K562 (cell line): ENCODE measurements around the gene HTR3B.

Experiments used
- CHD1 ChIP-seq: fragments of 200-600 bp; sonication (generic); IDR thresholded peaks from one replicate; pipeline ENCODE4 v1.6.1; 2012; ENCODE audit warnings: mild to moderate bottlenecking, moderate library complexity, low read length, inconsistent platforms
- EP300 ChIP-seq: IDR thresholded peaks from 2 replicates; pipeline ENCODE4 v1.6.1; 2012; ENCODE audit warnings: low read length, improper control_type of control experiment
- FOS ChIP-seq: IDR thresholded peaks from 3 replicates; pipeline ENCODE4 v1.6.1; 2011; ENCODE audit not compliant: insufficient read length; ENCODE audit errors: extremely low read depth
- HNRNPK ChIP-seq: fragments of 200-400 bp; formaldehyde crosslinking; IDR thresholded peaks from one replicate; pipeline ENCODE4 v1.6.1; 2018; ENCODE audit warnings: mild to moderate bottlenecking, low read depth, low read length; ENCODE audit not compliant: poor library complexity, severe bottlenecking
- POLR2A ChIP-seq: fragments of 450-650 bp; conservative IDR thresholded peaks from 2 replicates; pipeline ENCODE4 v1.6.1; 2016
- SNIP1 ChIP-seq: fragments of 450-650 bp; IDR thresholded peaks from 2 replicates; pipeline ENCODE4 v1.7.1; 2017; ENCODE audit warnings: low read depth, mild to moderate bottlenecking
- TCF7L2 ChIP-seq: fragments of 150-350 bp; IDR thresholded peaks from 2 replicates; pipeline ENCODE4 v1.6.1; 2016; ENCODE audit warnings: low read depth, mild to moderate bottlenecking, low read length, moderate library complexity
- ZNF133 ChIP-seq: fragments of 250-450 bp; sonication (Bioruptor Pico); IDR thresholded peaks from 2 replicates; pipeline ENCODE4 v1.4.0; 2020; ENCODE audit warnings: mild to moderate bottlenecking
- TF ChIP-seq, protein P1 (sequence below), 3 experiments: IDR thresholded peaks in 2 of 3; conservative IDR thresholded peaks in 1 of 3; 2 replicates each; pipeline ENCODE4 v1.5.1; 2011 to 2012; ENCODE audit warnings: low read length in 3 of 3, mild to moderate bottlenecking in 3 of 3, control low read depth in 2 of 3, improper control_type of control experiment in 1 of 3, inconsistent platforms in 1 of 3, low read depth in 1 of 3, mixed read lengths in 1 of 3, moderate library complexity in 1 of 3; ENCODE audit not compliant: insufficient read depth in 2 of 3
- TF ChIP-seq, protein P2 (sequence below): fragments of 250-450 bp; sonication (Bioruptor Pico); IDR thresholded peaks from 2 replicates; pipeline ENCODE4 v1.4.0; 2020
- TF ChIP-seq, protein P3 (sequence below), 2 experiments: fragments of 450-650 bp in 1 of 2; IDR thresholded peaks; 2 replicates each; pipeline ENCODE4 v1.6.1; 2011 to 2017; ENCODE audit warnings: low read depth in 2 of 2, antibody characterized with exemption in 1 of 2, borderline replicate concordance in 1 of 2, low read length in 1 of 2, mild to moderate bottlenecking in 1 of 2, mixed read lengths in 1 of 2; ENCODE audit not compliant: control insufficient read depth in 1 of 2

- TF ChIP-seq TCF7L2, result no peak
- TF ChIP-seq, protein P1, sequence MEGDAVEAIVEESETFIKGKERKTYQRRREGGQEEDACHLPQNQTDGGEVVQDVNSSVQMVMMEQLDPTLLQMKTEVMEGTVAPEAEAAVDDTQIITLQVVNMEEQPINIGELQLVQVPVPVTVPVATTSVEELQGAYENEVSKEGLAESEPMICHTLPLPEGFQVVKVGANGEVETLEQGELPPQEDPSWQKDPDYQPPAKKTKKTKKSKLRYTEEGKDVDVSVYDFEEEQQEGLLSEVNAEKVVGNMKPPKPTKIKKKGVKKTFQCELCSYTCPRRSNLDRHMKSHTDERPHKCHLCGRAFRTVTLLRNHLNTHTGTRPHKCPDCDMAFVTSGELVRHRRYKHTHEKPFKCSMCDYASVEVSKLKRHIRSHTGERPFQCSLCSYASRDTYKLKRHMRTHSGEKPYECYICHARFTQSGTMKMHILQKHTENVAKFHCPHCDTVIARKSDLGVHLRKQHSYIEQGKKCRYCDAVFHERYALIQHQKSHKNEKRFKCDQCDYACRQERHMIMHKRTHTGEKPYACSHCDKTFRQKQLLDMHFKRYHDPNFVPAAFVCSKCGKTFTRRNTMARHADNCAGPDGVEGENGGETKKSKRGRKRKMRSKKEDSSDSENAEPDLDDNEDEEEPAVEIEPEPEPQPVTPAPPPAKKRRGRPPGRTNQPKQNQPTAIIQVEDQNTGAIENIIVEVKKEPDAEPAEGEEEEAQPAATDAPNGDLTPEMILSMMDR (IDR thresholded peaks at IDR 0.05 in 2 of 3, conservative IDR thresholded peaks at IDR 0.05 in 1 of 3; ENCODE audit: insufficient read depth in 2 of 3, low read depth in 1 of 3, low read length in 3 of 3), result no peak
- no peak for TF ChIP-seq FOS
- TF ChIP-seq HNRNPK, result no peak
- no peak for TF ChIP-seq ZNF133 (CRISPR knock-in tag)
- TF ChIP-seq, protein P2, sequence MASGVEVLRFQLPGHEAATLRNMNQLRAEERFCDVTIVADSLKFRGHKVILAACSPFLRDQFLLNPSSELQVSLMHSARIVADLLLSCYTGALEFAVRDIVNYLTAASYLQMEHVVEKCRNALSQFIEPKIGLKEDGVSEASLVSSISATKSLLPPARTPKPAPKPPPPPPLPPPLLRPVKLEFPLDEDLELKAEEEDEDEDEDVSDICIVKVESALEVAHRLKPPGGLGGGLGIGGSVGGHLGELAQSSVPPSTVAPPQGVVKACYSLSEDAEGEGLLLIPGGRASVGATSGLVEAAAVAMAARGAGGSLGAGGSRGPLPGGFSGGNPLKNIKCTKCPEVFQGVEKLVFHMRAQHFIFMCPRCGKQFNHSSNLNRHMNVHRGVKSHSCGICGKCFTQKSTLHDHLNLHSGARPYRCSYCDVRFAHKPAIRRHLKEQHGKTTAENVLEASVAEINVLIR (CRISPR knock-in tag), result no peak
- no peak for TF ChIP-seq POLR2A
- TF ChIP-seq EP300, result no peak
- TF ChIP-seq, protein P3, sequence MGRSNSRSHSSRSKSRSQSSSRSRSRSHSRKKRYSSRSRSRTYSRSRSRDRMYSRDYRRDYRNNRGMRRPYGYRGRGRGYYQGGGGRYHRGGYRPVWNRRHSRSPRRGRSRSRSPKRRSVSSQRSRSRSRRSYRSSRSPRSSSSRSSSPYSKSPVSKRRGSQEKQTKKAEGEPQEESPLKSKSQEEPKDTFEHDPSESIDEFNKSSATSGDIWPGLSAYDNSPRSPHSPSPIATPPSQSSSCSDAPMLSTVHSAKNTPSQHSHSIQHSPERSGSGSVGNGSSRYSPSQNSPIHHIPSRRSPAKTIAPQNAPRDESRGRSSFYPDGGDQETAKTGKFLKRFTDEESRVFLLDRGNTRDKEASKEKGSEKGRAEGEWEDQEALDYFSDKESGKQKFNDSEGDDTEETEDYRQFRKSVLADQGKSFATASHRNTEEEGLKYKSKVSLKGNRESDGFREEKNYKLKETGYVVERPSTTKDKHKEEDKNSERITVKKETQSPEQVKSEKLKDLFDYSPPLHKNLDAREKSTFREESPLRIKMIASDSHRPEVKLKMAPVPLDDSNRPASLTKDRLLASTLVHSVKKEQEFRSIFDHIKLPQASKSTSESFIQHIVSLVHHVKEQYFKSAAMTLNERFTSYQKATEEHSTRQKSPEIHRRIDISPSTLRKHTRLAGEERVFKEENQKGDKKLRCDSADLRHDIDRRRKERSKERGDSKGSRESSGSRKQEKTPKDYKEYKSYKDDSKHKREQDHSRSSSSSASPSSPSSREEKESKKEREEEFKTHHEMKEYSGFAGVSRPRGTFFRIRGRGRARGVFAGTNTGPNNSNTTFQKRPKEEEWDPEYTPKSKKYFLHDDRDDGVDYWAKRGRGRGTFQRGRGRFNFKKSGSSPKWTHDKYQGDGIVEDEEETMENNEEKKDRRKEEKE (IDR thresholded peaks at IDR 0.05; ENCODE audit: borderline replicate concordance in 1 of 2, control insufficient read depth in 1 of 2, low read depth in 2 of 2, low read length in 1 of 2), result no peak
- no peak for TF ChIP-seq CHD1
- TF ChIP-seq SNIP1, result no peak
These were observed 72.5 kb downstream of the HTR3B start for GRCh38 chr11:113977071-113977490.
